ENCODE results near the gene HOXB5. TPM values are rescaled to one million over a fixed set of nuclear protein-coding genes. Genes with fewer than 3 reads are reported as not detected.

HOXB5 gene
- total RNA-seq, 1 experiment from 2014 or later = 19.8 TPM

DNA sequence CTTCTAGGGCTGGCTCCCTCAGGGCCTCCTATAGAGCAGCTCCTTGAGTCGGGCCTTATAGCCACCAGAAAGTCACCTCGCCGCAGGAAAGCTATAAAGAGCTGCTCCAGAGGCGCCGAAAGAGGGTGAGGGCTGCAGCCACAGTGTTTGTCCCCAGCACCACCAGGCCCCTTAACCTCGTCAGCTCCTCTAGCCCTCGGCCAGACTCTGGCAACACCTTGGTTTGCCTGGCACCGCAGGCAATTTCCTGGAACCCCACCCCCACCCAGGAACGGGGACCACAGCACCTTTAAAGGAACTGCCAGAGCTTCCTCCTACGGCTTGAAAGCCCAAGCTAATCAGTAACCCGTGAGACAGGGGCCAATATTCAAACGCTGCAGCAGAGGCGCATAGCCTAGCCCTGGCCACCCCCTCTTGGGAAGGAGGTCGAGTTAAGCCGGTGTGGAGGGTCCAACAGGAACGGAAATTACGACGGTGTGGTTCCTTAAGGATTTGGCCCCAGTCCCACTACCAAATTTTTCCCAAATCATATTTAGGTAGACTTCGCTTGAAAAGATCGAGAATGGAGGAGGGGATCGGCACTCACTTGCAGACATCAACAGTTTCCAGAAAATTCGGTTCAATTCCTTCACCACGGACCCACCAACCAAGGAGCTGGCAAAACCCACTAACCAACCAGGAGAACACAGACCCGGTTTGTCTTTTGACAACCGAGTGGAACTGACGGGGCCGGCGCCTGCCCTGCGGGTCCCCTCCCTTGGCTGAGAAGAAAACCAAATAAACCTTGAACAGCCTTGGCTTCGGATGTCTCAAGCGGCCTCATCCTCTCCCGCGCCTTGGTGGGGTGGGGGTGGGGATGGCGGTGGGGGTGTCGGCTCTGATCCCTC, 8.2 kb upstream of the HOXB5 start (continued):
- TF ChIP-seq ZFX (IDR thresholded peaks at IDR 0.05) = no peak

DNA sequence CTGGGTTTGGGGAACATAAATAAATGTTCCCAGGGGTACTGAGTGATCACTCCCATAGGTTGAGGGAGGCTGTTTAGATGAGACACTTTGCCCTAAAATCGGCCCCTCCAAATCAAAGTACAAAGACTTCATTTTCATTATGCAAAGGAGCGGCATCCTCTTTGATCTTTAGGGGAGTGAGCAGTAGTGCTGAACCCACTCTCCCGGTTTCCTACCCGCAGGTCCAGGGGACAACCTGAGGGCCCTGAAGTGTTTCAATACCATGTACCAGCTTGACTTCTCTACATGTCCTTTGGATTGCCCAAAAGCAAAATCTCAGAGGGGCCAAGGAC, 7.6 kb upstream of the HOXB5 start:
- no TSS peak for BruUV-seq (replicated peaks)
- Histone ChIP-seq H3K4me1 (ENCODE audit: control insufficient read depth in 1 of 2, insufficient read depth in 2 of 2, low read length in 2 of 2) (peaks cover 35 to 46% of the 10 kb centered on the region in 2 experiments), H3K27me3 (ENCODE audit: insufficient read depth, low read length) (no peaks in the 10 kb centered on the region), H4K20me1 (ENCODE audit: insufficient read depth) (peaks cover 4% of the 10 kb centered on the region; the same call in 1 of the 2 replicates), H3K9ac (ENCODE audit: low read length) (peak overlapping the region; percentile 83), H3K27ac (ENCODE audit: low read depth, low read length) (peak overlapping the region; percentile 47), H3K9me3 (ENCODE audit: control insufficient read depth in 1 of 2, insufficient read depth in 1 of 2, low read depth in 1 of 2, low read length in 2 of 2) (no peaks in the 10 kb centered on the region), H3K9me2 (ENCODE audit: insufficient read depth) (no peaks in the 10 kb centered on the region), H2AFZ (ENCODE audit: low read depth, low read length, poor library complexity, severe bottlenecking) (no peak overlapping the region), H3K4me3 (replicated peaks in 1 of 2; ENCODE audit: low read depth in 1 of 2, low read length in 2 of 2) (peak overlapping the region in 1 of 2 experiments; percentile 78; a peak in 1 of 4 replicates), H3K79me2 (ENCODE audit: insufficient read depth, low read length) (peaks cover 96% of the 10 kb centered on the region), H3K36me3 (ENCODE audit: control insufficient read depth in 1 of 2, insufficient read depth in 2 of 2, low read length in 2 of 2) (peaks cover 7 to 20% of the 10 kb centered on the region in 2 experiments; a peak in 3 of 4 replicates), H3K4me2 (ENCODE audit: low read length) (peak overlapping the region; percentile 82)
- ATAC-seq (no peak), DNase-seq (ENCODE audit: low read depth, low spot score) (no peak)
- CTCF ChIA-PET = interaction anchor here (1.8 kb wide), 1 partner anchor 9 kb away, joined by 5 read pairs; no protein-coding TSS in a partner anchor
- RAD21 ChIA-PET (ENCODE audit: low non-redundant PET in 1 of 2, low total read pairs in 2 of 2, uncharacterized antibody in 2 of 2, unreplicated experiment in 2 of 2) = no interaction called here
- intact Hi-C loops (cut with micrococcal nuclease) = no loop called here
- POLR2A ChIA-PET = interaction anchor here (0.6 to 2.1 kb wide), 4 partner anchors 10 to 25 kb away, joined by 3 to 6 read pairs (median 4); partner anchors contain the start of genes HOXB8 and HOXB9
- TF ChIP-seq JUND (IDR thresholded peaks at IDR 0.05) (no peak), POLR2AphosphoS5 (IDR thresholded peaks at IDR 0.05; ENCODE audit: low read depth, low read length) (no peak), SP1 (IDR thresholded peaks at IDR 0.05; ENCODE audit: low read depth) (no peak), CBX3 (IDR thresholded peaks at IDR 0.05; ENCODE audit: low read depth) (no peak), TCF7L2 (IDR thresholded peaks at IDR 0.05; ENCODE audit: borderline replicate concordance, extremely low read depth, insufficient read depth, insufficient read length) (no peak), EZH2phosphoT487 (IDR thresholded peaks at IDR 0.05; ENCODE audit: borderline replicate concordance) (no peak), ZFX (IDR thresholded peaks at IDR 0.05) (no peak), EGR1 (IDR thresholded peaks at IDR 0.05; ENCODE audit: low read depth) (no peak), RAD21 (IDR thresholded peaks at IDR 0.05; ENCODE audit: low read depth) (no peak), EZH2 (IDR thresholded peaks at IDR 0.05) (no peak), SIN3A (IDR thresholded peaks at IDR 0.05; ENCODE audit: low read depth) (no peak), CEBPB (IDR thresholded peaks at IDR 0.05; ENCODE audit: low read depth) (no peak), REST (IDR thresholded peaks at IDR 0.05; ENCODE audit: low read depth) (no peak)
- TF ChIP-seq, protein P1, sequence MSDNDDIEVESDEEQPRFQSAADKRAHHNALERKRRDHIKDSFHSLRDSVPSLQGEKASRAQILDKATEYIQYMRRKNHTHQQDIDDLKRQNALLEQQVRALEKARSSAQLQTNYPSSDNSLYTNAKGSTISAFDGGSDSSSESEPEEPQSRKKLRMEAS (IDR thresholded peaks at IDR 0.05) = no peak
- TF ChIP-seq, protein P2, sequence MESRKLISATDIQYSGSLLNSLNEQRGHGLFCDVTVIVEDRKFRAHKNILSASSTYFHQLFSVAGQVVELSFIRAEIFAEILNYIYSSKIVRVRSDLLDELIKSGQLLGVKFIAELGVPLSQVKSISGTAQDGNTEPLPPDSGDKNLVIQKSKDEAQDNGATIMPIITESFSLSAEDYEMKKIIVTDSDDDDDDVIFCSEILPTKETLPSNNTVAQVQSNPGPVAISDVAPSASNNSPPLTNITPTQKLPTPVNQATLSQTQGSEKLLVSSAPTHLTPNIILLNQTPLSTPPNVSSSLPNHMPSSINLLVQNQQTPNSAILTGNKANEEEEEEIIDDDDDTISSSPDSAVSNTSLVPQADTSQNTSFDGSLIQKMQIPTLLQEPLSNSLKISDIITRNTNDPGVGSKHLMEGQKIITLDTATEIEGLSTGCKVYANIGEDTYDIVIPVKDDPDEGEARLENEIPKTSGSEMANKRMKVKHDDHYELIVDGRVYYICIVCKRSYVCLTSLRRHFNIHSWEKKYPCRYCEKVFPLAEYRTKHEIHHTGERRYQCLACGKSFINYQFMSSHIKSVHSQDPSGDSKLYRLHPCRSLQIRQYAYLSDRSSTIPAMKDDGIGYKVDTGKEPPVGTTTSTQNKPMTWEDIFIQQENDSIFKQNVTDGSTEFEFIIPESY (IDR thresholded peaks at IDR 0.05; ENCODE audit: extremely low read depth, insufficient replicate concordance, low read length) = no peak
- TF ChIP-seq, protein P3, sequence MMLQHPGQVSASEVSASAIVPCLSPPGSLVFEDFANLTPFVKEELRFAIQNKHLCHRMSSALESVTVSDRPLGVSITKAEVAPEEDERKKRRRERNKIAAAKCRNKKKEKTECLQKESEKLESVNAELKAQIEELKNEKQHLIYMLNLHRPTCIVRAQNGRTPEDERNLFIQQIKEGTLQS (IDR thresholded peaks at IDR 0.05) = no peak

All from HCT116 (cell line).